Fibroblast of gingiva (primary cell): ENCODE results near the gene ASCC3.
"Not testable (repeated sequence)": the region's sequence is repeated elsewhere in the genome, so short reads cannot be mapped to it uniquely, and the experiment has no call there.

Experiments used
- DNase-seq: peaks from one replicate; pipeline ENCODE4 v3.0.0-alpha.2; 2011; ENCODE audit warnings: low read depth

The ASCC3 gene

GRCh38 chr6:100808638-100809275, 72.4 kb downstream of the ASCC3 start:
- DNase-seq: no peak

DNA sequence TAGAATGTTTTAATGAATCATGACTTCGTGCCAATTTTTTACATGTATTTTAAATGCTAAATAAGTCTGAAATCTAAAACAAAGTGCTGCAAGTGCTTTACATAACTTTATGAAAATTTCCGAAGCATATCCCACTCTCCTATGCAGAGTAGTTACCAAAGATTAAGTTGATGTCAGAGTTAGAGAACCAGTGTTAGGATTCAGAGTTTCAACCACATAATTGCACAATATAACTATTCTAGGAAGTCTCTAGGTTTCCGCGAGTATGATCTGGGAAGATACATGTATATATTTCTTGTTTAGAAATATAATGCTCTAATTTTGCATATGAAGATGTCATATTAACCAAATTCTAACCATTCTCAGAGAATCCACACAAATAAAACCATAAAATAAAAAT, 74.8 kb downstream of the ASCC3 start:
- no peak for DNase-seq

- no peak for DNase-seq
Observed at GRCh38 chr6:100803264-100804045, 77.7 kb downstream of the ASCC3 start.

DNA sequence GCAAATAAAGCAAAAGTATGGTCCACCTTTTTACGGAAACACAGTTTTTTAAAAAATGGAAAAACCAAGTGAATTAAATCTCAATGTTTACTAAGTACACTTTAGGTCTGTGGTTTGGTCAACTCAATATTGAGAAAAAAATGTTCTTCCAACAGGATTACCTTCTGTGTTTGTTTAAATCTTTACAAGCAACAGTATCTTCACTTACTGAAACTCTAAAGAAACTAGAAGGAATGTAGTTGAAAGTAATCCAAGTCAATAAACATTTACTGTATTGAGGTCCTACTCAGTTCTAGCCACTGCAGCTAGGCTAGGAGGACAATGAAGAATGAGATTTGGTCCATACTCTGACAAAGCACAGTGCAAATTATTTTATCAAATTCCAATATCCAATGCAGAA, 80.1 kb downstream of the ASCC3 start:
- DNase-seq: no peak

DNA sequence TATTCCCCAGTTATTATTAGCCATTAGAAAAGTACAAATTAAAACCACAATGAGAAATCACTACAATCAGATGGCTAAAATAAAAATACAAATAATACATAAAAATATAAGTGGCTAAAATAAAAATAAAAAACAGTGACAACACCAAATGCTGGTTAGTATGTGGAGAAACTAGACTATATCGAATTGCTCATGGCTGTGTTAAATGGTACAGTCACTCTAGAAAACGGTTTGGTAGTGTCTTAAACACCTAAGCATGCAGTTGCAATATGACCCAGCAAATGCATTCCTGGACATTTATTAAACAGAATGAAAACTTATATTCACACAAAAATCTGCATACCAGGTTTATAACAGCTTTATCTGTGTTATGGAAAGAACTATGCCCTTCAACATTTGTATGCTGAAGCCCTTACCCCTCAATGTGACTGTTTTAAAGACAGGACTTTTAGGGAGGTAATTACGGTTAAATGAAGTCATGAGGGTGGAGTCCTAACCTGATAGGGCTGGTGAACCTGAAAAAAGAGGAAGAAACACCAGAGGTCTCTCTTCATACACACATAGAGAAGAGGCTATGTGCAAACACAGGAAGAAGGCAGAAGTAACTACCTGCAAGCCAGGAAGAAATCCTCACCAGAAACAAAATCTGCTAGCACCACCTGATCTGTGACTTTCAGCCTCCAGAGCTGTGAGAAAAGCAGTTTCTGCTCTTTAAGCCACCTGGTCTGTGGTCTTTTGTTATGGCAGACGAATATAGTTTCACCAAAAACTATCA, 84.9 kb downstream of the ASCC3 start:
- no peak for DNase-seq

- DNase-seq: no peak
Observed at GRCh38 chr6:100790084-100790483, 91.0 kb downstream of the ASCC3 start.

GRCh38 chr6:100785982-100786381, 95.1 kb downstream of the ASCC3 start:
- no peak for DNase-seq

- no peak for DNase-seq
Observed at GRCh38 chr6:100780648-100781047, 100.5 kb downstream of the ASCC3 start.

GRCh38 chr6:100775667-100776066, 105.5 kb downstream of the ASCC3 start:
- DNase-seq: no peak

DNA sequence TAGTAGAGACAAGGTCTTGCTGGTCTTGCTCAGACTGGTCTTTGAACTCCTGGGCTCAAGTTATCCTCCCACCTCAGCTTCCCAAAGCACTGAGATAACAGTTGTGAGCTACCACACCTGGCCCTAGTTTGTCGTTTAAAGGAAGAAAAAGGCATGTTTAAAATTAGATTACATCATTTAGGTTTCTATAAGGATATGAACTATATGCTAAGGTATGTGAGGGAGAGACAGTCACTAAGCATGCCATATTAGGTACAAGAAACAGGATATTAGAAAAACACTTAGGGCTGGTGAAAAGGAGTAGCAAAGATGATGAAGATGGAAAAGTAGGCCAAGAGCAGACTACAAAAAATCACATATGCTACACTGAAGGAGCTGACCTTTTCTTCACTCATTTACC, 106.4 kb downstream of the ASCC3 start:
- DNase-seq: peak; percentile 1

- no peak for DNase-seq
Observed at GRCh38 chr6:100768816-100769351, 112.2 kb downstream of the ASCC3 start.

- DNase-seq: no peak
Observed at GRCh38 chr6:100763617-100764241, 117.4 kb downstream of the ASCC3 start.

GRCh38 chr6:100761841-100762240, 119.3 kb downstream of the ASCC3 start:
- no peak for DNase-seq

GRCh38 chr6:100758386-100758785, 122.7 kb downstream of the ASCC3 start:
- DNase-seq: not testable (repeated sequence)

- DNase-seq: no peak
Observed at GRCh38 chr6:100753421-100753820, 127.7 kb downstream of the ASCC3 start.

GRCh38 chr6:100751590-100751989, 129.5 kb downstream of the ASCC3 start:
- DNase-seq: no peak

DNA sequence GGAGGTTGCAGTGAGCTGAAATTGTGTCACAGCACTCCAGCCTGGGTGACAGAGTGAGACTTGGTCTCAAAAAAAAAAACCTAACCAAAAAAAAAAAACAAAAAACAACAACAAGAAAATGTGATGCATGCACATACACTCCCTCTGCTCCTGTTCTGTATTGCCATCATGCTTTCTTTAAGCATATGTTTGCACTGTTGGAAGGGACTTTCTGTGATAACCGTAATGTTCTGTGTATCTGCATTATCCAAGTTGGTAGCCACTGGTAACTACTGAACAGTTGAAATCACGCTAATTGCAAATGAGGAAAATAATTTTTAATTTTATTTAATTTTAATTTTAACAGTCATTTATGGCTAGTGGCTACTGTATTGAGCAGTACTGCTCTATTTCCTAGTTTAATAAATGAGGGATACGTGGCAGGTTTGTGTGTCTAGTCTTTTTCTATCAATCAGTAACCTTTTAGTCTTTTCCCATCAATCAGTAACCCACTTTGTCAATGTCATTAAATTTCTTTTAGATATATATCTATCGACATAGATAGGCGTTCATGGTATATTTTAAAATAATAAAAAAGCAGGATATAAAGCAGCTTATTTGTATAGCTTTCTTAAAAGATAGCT, 135.6 kb downstream of the ASCC3 start:
- DNase-seq: no peak

DNA sequence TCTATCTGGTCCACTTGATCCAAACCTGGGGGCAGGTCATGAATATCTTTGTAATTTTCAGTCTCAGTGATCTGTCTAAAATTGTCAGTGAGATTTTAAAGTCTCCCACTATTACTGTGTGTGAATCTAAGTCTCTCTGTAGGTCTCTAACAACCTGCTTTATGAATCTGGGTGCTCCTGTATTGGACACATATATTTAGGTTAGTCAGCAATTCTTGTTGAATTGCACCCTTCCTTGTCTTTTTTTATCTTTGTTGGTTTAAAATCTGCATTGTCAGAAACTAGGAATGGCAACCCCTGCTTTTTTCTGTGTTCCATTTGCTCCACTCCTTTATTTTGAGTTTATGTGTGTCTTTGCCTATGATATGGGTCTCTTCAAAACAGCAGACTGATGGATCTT, 140.7 kb downstream of the ASCC3 start:
- no peak for DNase-seq

DNA sequence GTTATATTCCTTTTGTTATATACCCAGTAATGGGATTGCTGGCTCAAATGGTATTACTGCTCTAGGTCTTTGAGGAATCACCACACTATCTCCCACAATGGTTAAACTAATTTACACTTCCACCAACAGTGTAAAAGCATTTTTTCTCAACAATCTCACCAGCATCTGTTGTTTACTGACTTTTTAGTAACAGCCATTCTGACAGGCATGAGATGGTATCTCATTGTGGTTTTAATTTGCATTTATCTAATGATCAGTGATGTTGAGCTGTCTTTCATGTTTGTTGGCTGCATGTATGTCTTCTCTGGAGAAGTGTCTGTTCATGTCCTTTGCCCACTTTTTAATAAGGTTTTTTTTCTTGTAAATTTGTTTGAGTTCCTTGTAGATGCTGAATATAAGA, 143.4 kb downstream of the ASCC3 start:
- DNase-seq: not testable (repeated sequence)

DNA sequence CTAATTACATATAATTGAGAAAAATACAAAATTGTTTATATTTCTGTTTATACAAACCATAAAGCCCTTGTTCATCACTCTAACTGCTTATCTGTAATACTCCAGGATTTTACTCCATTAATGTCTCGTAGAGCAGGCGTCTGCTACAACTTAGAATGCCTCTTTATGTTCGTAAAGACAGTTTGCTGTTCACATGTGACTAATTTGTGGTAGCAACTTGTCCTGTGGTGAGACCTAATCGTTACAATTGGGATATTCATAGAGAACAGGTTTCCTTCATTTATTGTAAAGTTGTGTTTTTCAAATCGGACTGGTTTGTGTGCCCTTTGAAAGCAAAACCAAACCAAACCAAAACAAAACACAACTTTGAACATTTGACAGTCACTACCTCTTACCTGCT, 149.7 kb downstream of the ASCC3 start:
- no peak for DNase-seq
